ENCODE results near the gene CCDC57. TPM values are rescaled to one million over a fixed set of nuclear protein-coding genes. Genes with fewer than 3 reads are reported as not detected.
A peak's percentile ranks its signal among the peaks of the same experiment; 100 is the strongest.

The CCDC57 gene
- polyA plus RNA-seq, 1 donor (not counting 4 experiments of a cell fraction or from before 2014, with no cell fraction given): 19.2 TPM

GRCh38 chr17:82246040-82246364 is 33.4 kb upstream of the CCDC57 start:
- peaks cover 47% of the 10 kb centered on the region for H3K4me1 ChIP-seq (ENCODE audit: control insufficient read depth, extremely low read depth, insufficient read depth, low read length)
- H2AFZ ChIP-seq (ENCODE audit: control insufficient read depth, low read length): no peak overlapping the region
- H3K27ac ChIP-seq (ENCODE audit: control insufficient read depth, insufficient read depth, low read length): peak overlapping the region; percentile 92
- H3K36me3 ChIP-seq (ENCODE audit: control insufficient read depth in 2 of 2, extremely low read depth in 1 of 2, insufficient read depth in 2 of 2, low read length in 2 of 2): peaks cover 49 to 74% of the 10 kb centered on the region in 2 experiments
- no peaks in the 10 kb centered on the region for H3K9me3 ChIP-seq (ENCODE audit: control insufficient read depth, low read depth, low read length)
- DNase-seq (ENCODE audit: low read depth, low spot score): no peak
- FAIRE-seq: no peak
- H3K4me3 ChIP-seq (ENCODE audit: control insufficient read depth in 2 of 3, extremely low read depth in 1 of 3, insufficient read depth in 2 of 3, low read depth in 1 of 3, low read length in 3 of 3): peak overlapping the region in 1 of 3 experiments; percentile 41
- no peaks in the 10 kb centered on the region for H3K27me3 ChIP-seq (ENCODE audit: control insufficient read depth, extremely low read depth, insufficient read depth, low read length)
- dilution Hi-C loops (cut with MboI; ENCODE audit: extremely low pct_ligation_motif_present, low sequenced_read_pairs): no loop called here
- H3K9ac ChIP-seq (ENCODE audit: control insufficient read depth, extremely low read depth, insufficient read depth, low read length): peak overlapping the region; percentile 77
- peak overlapping the region; percentile 50 for H3K4me2 ChIP-seq (ENCODE audit: control insufficient read depth, extremely low read depth, insufficient read depth, low read depth, low read length)
- peaks cover 6% of the 10 kb centered on the region for H3K9me1 ChIP-seq (ENCODE audit: control insufficient read depth, extremely low read depth, insufficient read depth, low read length)
- TF ChIP-seq CTCF (optimal IDR thresholded peaks at IDR 0.05 in 1 of 3, IDR thresholded peaks at IDR 0.05 in 1 of 3, conservative IDR thresholded peaks at IDR 0.05 in 1 of 3; ENCODE audit: extremely low read depth in 1 of 3, insufficient read depth in 2 of 3, low read length in 3 of 3) (peak in 1 of 3 experiments; percentile 20), EZH2 (IDR thresholded peaks at IDR 0.05; ENCODE audit: low read length) (no peak)
- peaks cover 30% of the 10 kb centered on the region for H4K20me1 ChIP-seq (ENCODE audit: control insufficient read depth, extremely low read depth, insufficient read depth, low read length)
- H3K79me2 ChIP-seq (ENCODE audit: control insufficient read depth, insufficient read depth, low read length): peaks cover 50% of the 10 kb centered on the region

DNA sequence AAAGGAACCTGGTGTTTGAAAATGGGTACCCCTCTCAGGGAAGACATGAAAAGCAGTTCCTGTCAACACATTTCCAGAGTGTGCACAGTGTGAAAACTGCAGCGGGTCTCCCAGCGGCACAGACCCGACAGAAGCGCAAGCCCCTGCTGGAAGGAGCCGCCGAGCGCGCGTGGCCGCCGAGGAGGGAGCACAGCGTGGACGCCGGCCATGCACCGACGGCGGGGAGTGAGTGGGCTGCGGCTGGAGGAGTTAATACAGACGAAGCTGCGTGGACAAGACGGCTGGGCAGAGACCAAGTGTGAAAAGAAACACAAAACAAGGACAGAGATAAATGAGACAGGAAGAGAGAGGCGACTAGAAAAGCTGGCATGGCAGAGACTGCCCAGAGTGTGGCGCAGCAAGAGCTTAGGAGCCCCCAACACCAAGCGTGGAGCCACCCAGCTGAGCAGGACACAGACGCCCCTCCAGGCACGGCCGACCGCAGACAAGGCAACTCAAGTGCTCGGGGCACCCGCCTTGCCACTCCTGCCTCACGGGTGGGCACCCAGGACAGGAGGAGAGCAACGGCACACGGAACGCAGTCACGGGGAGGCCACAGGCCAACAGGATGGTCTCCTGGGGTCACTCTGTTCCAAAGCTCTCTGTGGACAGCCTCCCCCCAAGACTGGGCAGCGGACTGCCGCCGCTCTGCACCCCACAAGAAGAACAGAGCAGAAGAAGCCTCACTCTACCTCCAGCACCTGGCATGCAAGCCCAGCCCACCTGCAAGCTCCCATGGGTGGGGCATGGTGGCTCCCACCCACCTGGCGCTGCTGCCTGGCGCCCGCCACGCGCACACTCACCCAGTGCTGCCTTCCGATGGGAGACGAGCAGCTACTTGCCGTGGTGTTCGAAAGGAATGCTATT is 32.7 kb upstream of the CCDC57 start:
- FAIRE-seq (peak; percentile 53), DNase-seq (ENCODE audit: low read depth, low spot score) (no peak)
- Histone ChIP-seq H3K9me3 (ENCODE audit: control insufficient read depth, low read depth, low read length) (no peaks in the 10 kb centered on the region), H2AFZ (ENCODE audit: control insufficient read depth, low read length) (no peak overlapping the region), H4K20me1 (ENCODE audit: control insufficient read depth, extremely low read depth, insufficient read depth, low read length) (peaks cover 30% of the 10 kb centered on the region), H3K9ac (ENCODE audit: control insufficient read depth, extremely low read depth, insufficient read depth, low read length) (peak overlapping the region; percentile 77), H3K9me1 (ENCODE audit: control insufficient read depth, extremely low read depth, insufficient read depth, low read length) (peaks cover 6% of the 10 kb centered on the region), H3K4me3 (ENCODE audit: control insufficient read depth in 2 of 3, extremely low read depth in 1 of 3, insufficient read depth in 2 of 3, low read depth in 1 of 3, low read length in 3 of 3) (peak overlapping the region in 1 of 3 experiments; percentile 41), H3K4me2 (ENCODE audit: control insufficient read depth, extremely low read depth, insufficient read depth, low read depth, low read length) (peak overlapping the region; percentile 50), H3K36me3 (ENCODE audit: control insufficient read depth in 2 of 2, extremely low read depth in 1 of 2, insufficient read depth in 2 of 2, low read length in 2 of 2) (peaks cover 48 to 72% of the 10 kb centered on the region in 2 experiments), H3K27me3 (ENCODE audit: control insufficient read depth, extremely low read depth, insufficient read depth, low read length) (no peaks in the 10 kb centered on the region), H3K79me2 (ENCODE audit: control insufficient read depth, insufficient read depth, low read length) (peaks cover 44% of the 10 kb centered on the region), H3K4me1 (ENCODE audit: control insufficient read depth, extremely low read depth, insufficient read depth, low read length) (peaks cover 48% of the 10 kb centered on the region), H3K27ac (ENCODE audit: control insufficient read depth, insufficient read depth, low read length) (peak overlapping the region; percentile 92)
- dilution Hi-C loops (cut with MboI; ENCODE audit: extremely low pct_ligation_motif_present, low sequenced_read_pairs): no loop called here
- TF ChIP-seq CTCF (optimal IDR thresholded peaks at IDR 0.05 in 1 of 3, IDR thresholded peaks at IDR 0.05 in 1 of 3, conservative IDR thresholded peaks at IDR 0.05 in 1 of 3; ENCODE audit: extremely low read depth in 1 of 3, insufficient read depth in 2 of 3, low read length in 3 of 3) (no peak), EZH2 (IDR thresholded peaks at IDR 0.05; ENCODE audit: low read length) (no peak)

Data from keratinocyte (primary cell).